ENCODE data around the gene SIDT2. TPM values are rescaled to one million over a fixed set of nuclear protein-coding genes. Genes with fewer than 3 reads are reported as not detected.

The SIDT2 gene
- polyA plus RNA-seq, 1 donor from 2014 or later: 11.1 TPM

GRCh38 chr11:117204283-117205080 is 25.9 kb downstream of the SIDT2 start:
- Histone ChIP-seq H3K36me3 (ENCODE audit: insufficient read depth, low read length) (no peaks in the 10 kb centered on the region), H4K20me1 (ENCODE audit: insufficient read depth) (no peaks in the 10 kb centered on the region), H3K27me3 (ENCODE audit: insufficient read depth, low read depth, low read length) (no peaks in the 10 kb centered on the region), H3K79me2 (replicated peaks; ENCODE audit: insufficient read depth, low read length) (no peaks in the 10 kb centered on the region), H3K27ac (ENCODE audit: low read length) (no peak overlapping the region), H3K9me3 (ENCODE audit: low read length) (no peaks in the 10 kb centered on the region), H3K9ac (ENCODE audit: low read length) (no peak overlapping the region), H3K4me3 (ENCODE audit: low read length) (no peak overlapping the region), H3F3A (ENCODE audit: insufficient read depth, low read length, poor library complexity, severe bottlenecking) (no peaks in the 10 kb centered on the region), H3K4me2 (ENCODE audit: low read length) (no peak overlapping the region), H2AFZ (ENCODE audit: low read depth, low read length) (no peak overlapping the region), H3K9me2 (ENCODE audit: insufficient read depth, low read length) (no peaks in the 10 kb centered on the region)
- TF ChIP-seq REST (IDR thresholded peaks at IDR 0.05; ENCODE audit: borderline replicate concordance): no peak
- TF ChIP-seq RAD21 (conservative IDR thresholded peaks at IDR 0.05): no peak
- TF ChIP-seq CTCF (IDR thresholded peaks at IDR 0.05; ENCODE audit: poor library complexity, severe bottlenecking): no peak
- TF ChIP-seq SMC3 (conservative IDR thresholded peaks at IDR 0.05; ENCODE audit: poor library complexity): no peak
- no peak for TF ChIP-seq TAF1 (IDR thresholded peaks at IDR 0.05; ENCODE audit: low read depth)
- no peak for TF ChIP-seq MXI1 (conservative IDR thresholded peaks at IDR 0.05; ENCODE audit: poor library complexity, severe bottlenecking)
- TF ChIP-seq EP300 (conservative IDR thresholded peaks at IDR 0.05; ENCODE audit: poor library complexity, severe bottlenecking): no peak
- no peak for TF ChIP-seq EZH2 (IDR thresholded peaks at IDR 0.05; ENCODE audit: borderline replicate concordance, insufficient read depth, low read length, poor library complexity, severe bottlenecking)
- no peak for TF ChIP-seq POLR2AphosphoS5 (IDR thresholded peaks at IDR 0.05)

- TF ChIP-seq REST (IDR thresholded peaks at IDR 0.05; ENCODE audit: borderline replicate concordance): no peak
- TF ChIP-seq RAD21 (conservative IDR thresholded peaks at IDR 0.05): no peak
- TF ChIP-seq EP300 (conservative IDR thresholded peaks at IDR 0.05; ENCODE audit: poor library complexity, severe bottlenecking): no peak
- no peak for TF ChIP-seq SMC3 (conservative IDR thresholded peaks at IDR 0.05; ENCODE audit: poor library complexity)
- TF ChIP-seq MXI1 (conservative IDR thresholded peaks at IDR 0.05; ENCODE audit: poor library complexity, severe bottlenecking): no peak
- no peak for TF ChIP-seq EZH2 (IDR thresholded peaks at IDR 0.05; ENCODE audit: borderline replicate concordance, insufficient read depth, low read length, poor library complexity, severe bottlenecking)
- no peak for TF ChIP-seq CTCF (IDR thresholded peaks at IDR 0.05; ENCODE audit: poor library complexity, severe bottlenecking)
- no peak for TF ChIP-seq TAF1 (IDR thresholded peaks at IDR 0.05; ENCODE audit: low read depth)
- TF ChIP-seq POLR2AphosphoS5 (IDR thresholded peaks at IDR 0.05): no peak
- Histone ChIP-seq H4K20me1 (ENCODE audit: insufficient read depth) (no peaks in the 10 kb centered on the region), H3F3A (ENCODE audit: insufficient read depth, low read length, poor library complexity, severe bottlenecking) (no peaks in the 10 kb centered on the region), H3K27me3 (ENCODE audit: insufficient read depth, low read depth, low read length) (no peaks in the 10 kb centered on the region), H3K9me2 (ENCODE audit: insufficient read depth, low read length) (no peaks in the 10 kb centered on the region), H3K4me2 (ENCODE audit: low read length) (no peak overlapping the region), H3K9ac (ENCODE audit: low read length) (no peak overlapping the region), H3K36me3 (ENCODE audit: insufficient read depth, low read length) (no peaks in the 10 kb centered on the region), H3K27ac (ENCODE audit: low read length) (no peak overlapping the region), H3K79me2 (replicated peaks; ENCODE audit: insufficient read depth, low read length) (no peaks in the 10 kb centered on the region), H3K9me3 (ENCODE audit: low read length) (no peaks in the 10 kb centered on the region), H3K4me3 (ENCODE audit: low read length) (no peak overlapping the region), H2AFZ (ENCODE audit: low read depth, low read length) (no peak overlapping the region)
Observed at GRCh38 chr11:117205211-117205818, 26.8 kb downstream of the SIDT2 start.

Data from neural cell (in vitro differentiated cells).